ENCODE measurements around the gene DUSP1. TPM values are rescaled to one million over a fixed set of nuclear protein-coding genes. Genes with fewer than 3 reads are reported as not detected.

DUSP1 gene
- total and polyA plus RNA-seq, 9 of the 15 experiments (the other 6 are each of a cell fraction or from before 2014, with no cell fraction given) = 2.1 to 14.2 (median 8.5) TPM

DNA sequence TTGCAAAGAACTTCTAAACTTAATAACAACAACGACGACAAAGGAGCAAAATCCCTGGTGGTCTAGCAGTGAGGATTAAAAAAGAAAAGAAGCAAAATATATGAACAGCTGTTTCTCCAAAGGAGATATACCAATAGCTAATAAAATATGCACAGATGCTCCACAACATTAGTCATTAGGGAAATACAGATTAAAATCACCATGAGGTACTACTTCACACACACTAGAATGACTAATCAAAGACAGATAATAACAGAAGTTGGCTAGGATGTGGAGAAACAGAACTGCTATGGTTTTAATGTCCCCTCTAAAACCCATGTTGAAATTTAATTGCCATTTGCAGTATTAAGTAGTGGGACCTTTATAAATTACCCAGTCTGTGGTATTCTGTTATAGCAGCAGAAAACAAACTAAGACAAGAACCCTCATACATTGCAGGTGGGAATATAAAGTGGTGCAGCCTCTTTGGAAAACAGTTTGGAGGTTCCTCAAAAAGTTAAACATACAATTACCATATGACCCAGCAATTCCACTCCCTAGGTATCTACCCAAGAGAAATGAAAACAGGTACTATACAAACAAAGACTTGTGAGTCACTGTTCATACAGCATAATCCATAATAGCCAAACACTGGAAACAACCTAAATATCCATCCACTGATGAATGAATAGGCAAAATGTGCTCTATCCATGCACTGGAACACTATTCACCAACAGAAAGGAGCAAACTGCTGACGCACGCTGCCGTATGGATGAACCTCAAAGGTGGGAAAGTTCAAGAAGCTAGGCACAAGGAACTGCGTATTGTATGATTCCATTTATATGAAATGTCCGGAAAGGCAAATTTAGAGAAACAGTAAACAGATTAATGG is 11.4 kb upstream of the DUSP1 start (continued):
- TF ChIP-seq, protein P1, sequence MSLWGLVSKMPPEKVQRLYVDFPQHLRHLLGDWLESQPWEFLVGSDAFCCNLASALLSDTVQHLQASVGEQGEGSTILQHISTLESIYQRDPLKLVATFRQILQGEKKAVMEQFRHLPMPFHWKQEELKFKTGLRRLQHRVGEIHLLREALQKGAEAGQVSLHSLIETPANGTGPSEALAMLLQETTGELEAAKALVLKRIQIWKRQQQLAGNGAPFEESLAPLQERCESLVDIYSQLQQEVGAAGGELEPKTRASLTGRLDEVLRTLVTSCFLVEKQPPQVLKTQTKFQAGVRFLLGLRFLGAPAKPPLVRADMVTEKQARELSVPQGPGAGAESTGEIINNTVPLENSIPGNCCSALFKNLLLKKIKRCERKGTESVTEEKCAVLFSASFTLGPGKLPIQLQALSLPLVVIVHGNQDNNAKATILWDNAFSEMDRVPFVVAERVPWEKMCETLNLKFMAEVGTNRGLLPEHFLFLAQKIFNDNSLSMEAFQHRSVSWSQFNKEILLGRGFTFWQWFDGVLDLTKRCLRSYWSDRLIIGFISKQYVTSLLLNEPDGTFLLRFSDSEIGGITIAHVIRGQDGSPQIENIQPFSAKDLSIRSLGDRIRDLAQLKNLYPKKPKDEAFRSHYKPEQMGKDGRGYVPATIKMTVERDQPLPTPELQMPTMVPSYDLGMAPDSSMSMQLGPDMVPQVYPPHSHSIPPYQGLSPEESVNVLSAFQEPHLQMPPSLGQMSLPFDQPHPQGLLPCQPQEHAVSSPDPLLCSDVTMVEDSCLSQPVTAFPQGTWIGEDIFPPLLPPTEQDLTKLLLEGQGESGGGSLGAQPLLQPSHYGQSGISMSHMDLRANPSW (CRISPR knock-in tag; IDR thresholded peaks at IDR 0.05) = no peak
- TF ChIP-seq, protein P2, sequence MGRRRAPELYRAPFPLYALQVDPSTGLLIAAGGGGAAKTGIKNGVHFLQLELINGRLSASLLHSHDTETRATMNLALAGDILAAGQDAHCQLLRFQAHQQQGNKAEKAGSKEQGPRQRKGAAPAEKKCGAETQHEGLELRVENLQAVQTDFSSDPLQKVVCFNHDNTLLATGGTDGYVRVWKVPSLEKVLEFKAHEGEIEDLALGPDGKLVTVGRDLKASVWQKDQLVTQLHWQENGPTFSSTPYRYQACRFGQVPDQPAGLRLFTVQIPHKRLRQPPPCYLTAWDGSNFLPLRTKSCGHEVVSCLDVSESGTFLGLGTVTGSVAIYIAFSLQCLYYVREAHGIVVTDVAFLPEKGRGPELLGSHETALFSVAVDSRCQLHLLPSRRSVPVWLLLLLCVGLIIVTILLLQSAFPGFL (CRISPR knock-in tag; IDR thresholded peaks at IDR 0.05) = no peak
- TF ChIP-seq CCNT2 (IDR thresholded peaks at IDR 0.05; ENCODE audit: borderline replicate concordance, extremely low read depth, insufficient read length, low read depth, low read length) = no peak
- TF ChIP-seq ZNF197 (CRISPR knock-in tag; IDR thresholded peaks at IDR 0.05; ENCODE audit: low read depth) = no peak
- TF ChIP-seq ZNF584 (CRISPR knock-in tag; IDR thresholded peaks at IDR 0.05; ENCODE audit: low read depth) = no peak
- TF ChIP-seq PPARD (CRISPR knock-in tag; IDR thresholded peaks at IDR 0.05) = no peak
- no peak for TF ChIP-seq SUPT5H (IDR thresholded peaks at IDR 0.05)
- TF ChIP-seq ZBTB8A (IDR thresholded peaks at IDR 0.05; ENCODE audit: partially characterized antibody) = no peak
- TF ChIP-seq ZNF316 (IDR thresholded peaks at IDR 0.05) = peak; percentile 15; the same call in 1 of the 2 replicates
- no peak for TF ChIP-seq ZC3H11A (IDR thresholded peaks at IDR 0.05; ENCODE audit: low read depth, low read length)
- no peak for TF ChIP-seq ZNF318 (IDR thresholded peaks at IDR 0.05; ENCODE audit: borderline replicate concordance in 1 of 2, low read depth in 1 of 2)
- no peak for TF ChIP-seq ZNF263 (CRISPR knock-in tag; IDR thresholded peaks at IDR 0.05; ENCODE audit: borderline replicate concordance)
- TF ChIP-seq NR2F6 (CRISPR knock-in tag; IDR thresholded peaks at IDR 0.05) = no peak
- no peak for TF ChIP-seq MXI1 (IDR thresholded peaks at IDR 0.05; ENCODE audit: low read depth, low read length)
